Spleen (tissue), 11 donors: ENCODE results near the gene HOXD10. TPM values are rescaled to one million over a fixed set of nuclear protein-coding genes. Genes with fewer than 3 reads are reported as not detected.
A peak's percentile ranks its signal among the peaks of the same experiment; 100 is the strongest.

ENCODE experiments used
- DNase-seq: peaks from one replicate; pipeline ENCODE4 v3.0.0-alpha.2; 2020
- H3K27ac ChIP-seq, 8 donors: fragments of 200-600 bp; sonication (generic) in 7 of 8; 1 replicate in 4 of 8; 2 replicates in 4 of 8; pipeline versions ENCODE4 v1.5.0 to v1.8.0; 2016 to 2021; ENCODE audit warnings: inconsistent platforms in 4 of 8, mild to moderate bottlenecking in 4 of 8, moderate library complexity in 1 of 8
- H3K27me3 ChIP-seq, 7 donors: fragments of 200-600 bp; sonication (generic) in 6 of 7; replicated peaks in 1 of 7; 1 replicate in 4 of 7; 2 replicates in 3 of 7; pipeline versions ENCODE4 v1.5.0 to v1.8.0; 2016 to 2021; ENCODE audit warnings: inconsistent platforms in 3 of 7, mild to moderate bottlenecking in 1 of 7
- H3K36me3 ChIP-seq, 6 donors: fragments of 200-600 bp; sonication (generic) in 5 of 6; 1 replicate in 4 of 6; 2 replicates in 2 of 6; pipeline versions ENCODE4 v1.5.0 to v1.8.0; 2016 to 2021; ENCODE audit warnings: inconsistent platforms in 2 of 6
- H3K4me1 ChIP-seq, 6 donors: fragments of 200-600 bp; sonication (generic) in 5 of 6; 1 replicate in 3 of 6; 2 replicates in 3 of 6; pipeline versions ENCODE4 v1.5.0 to v1.8.0; 2016 to 2021; ENCODE audit warnings: inconsistent platforms in 3 of 6
- H3K4me3 ChIP-seq, 8 donors: fragments of 200-600 bp; sonication (generic) in 7 of 8; 1 replicate in 4 of 8; 2 replicates in 4 of 8; pipeline versions ENCODE4 v1.5.0 to v1.8.0; 2016 to 2021; ENCODE audit warnings: inconsistent platforms in 4 of 8, mild to moderate bottlenecking in 4 of 8, moderate library complexity in 2 of 8
- H3K9me3 ChIP-seq, 8 donors: fragments of 200-600 bp; sonication (generic) in 7 of 8; 1 replicate in 4 of 8; 2 replicates in 4 of 8; pipeline versions ENCODE4 v1.5.0 to v1.8.0; 2016 to 2021; ENCODE audit warnings: inconsistent platforms in 4 of 8
- POLR2A ChIP-seq, 3 donors: fragments of 450-650 bp; IDR thresholded peaks; one replicate each; pipeline ENCODE4 v1.5.1; 2017; ENCODE audit warnings: antibody characterized with exemption in 3 of 3, mild to moderate bottlenecking in 1 of 3
- POLR2AphosphoS5 ChIP-seq, 3 donors: sonication (generic); formaldehyde crosslinking; IDR thresholded peaks; one replicate each; pipeline ENCODE4 v1.5.1; 2017; ENCODE audit warnings: antibody characterized with exemption in 3 of 3
- WGBS, 5 donors: extraction: QIAGEN DNeasy Blood & Tissue Kit in 3 of 5; methylation state at CpG; one replicate each; pipeline versions ENCODE4 v1.1.5 to v1.1.7; 2013 to 2018; 5-methylcytosine and 5-hydroxymethylcytosine counted together
- intact Hi-C: fragments of 100-400 bp; cut with DNase I; formaldehyde crosslinking; loops from one replicate; pipeline ENCODE4 v1.15.0; 2023; ENCODE audit warnings: low total_unique reads
- polyA plus RNA-seq, 3 donors: library from polyadenylated mRNA; stranded (reverse); fragments of 200-250 nt; gene quantifications; one replicate each; pipeline ENCODE4 v1.2.1, GENCODE V29; 2013
- total RNA-seq, 7 donors: library from RNA; depleted of rRNA in 3 of 7; stranded (reverse); fragments of >200 nt in 3 of 7; fragmentation: NEBNext Ultra II Directional in 4 of 7; extraction: Animal tissue kit (Norgen Biotek cat#: 25700) in 4 of 7; gene quantifications; one replicate each; pipeline versions ENCODE4 v1.1.0 to v1.2.1, GENCODE V29; 2016 to 2021
- TF ChIP-seq, protein P1 (sequence below), 11 experiments: fragments of 200-600 bp in 7 of 11; fragments of 450-650 bp in 4 of 11; sonication (generic) in 4 of 11; IDR thresholded peaks in 8 of 11; conservative IDR thresholded peaks in 3 of 11; 1 replicate in 7 of 11; 2 replicates in 4 of 11; pipeline versions ENCODE4 v1.4.0 to v1.8.0; 2016 to 2021; ENCODE audit warnings: antibody characterized with exemption in 11 of 11, inconsistent platforms in 4 of 11, mild to moderate bottlenecking in 1 of 11
- donor health status: healthy with polysubstance abuse.
- donor health status: DM: no; HTN: no; CAD: no; lungs with moderate emphysema.
- donor health status: DM: no; HTN: no; CAD: no.
- donor health status: Bipolar disorder and iron deficiency.
- donor health status: healthy.
- donor health status: DM: no; HTN: no; CAD: no.
- donor health status: DM: yes; HTN: yes; CAD: no.

Gene HOXD10
- total and polyA plus RNA-seq, 10 donors, result 0.06 TPM; not detected in 9

DNA sequence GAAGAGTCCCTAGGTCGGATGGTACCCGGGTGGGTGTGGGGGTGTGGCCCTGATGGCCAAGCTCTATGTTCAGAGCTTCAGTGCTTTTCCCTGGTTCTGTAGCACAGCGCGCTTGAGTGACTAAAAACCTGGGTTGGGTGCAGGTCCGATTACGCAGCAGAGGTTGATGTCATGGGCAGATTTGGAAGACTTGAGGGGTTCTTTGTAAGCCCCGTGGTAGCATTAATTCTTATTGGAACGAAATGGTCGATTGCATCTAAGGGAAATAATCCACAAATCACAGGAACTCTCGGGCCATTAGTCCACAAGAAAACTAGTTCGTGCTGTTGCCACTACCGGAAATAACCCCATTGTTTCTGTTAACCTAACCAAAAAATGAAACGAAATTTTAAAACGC lies 21.9 kb downstream of the HOXD10 start:
- Histone ChIP-seq H3K36me3 (no peaks in the 10 kb centered on the region), H3K9me3 (no peaks in the 10 kb centered on the region), H3K27ac (peak overlapping the region; percentile 60 to 93 (median 86)), H3K4me3 (peak overlapping the region in 6 of 8 donors; percentile 1 to 67 (median 24)), H3K27me3 (peaks cover 0 to 100% (median 83%) of the 10 kb centered on the region in 7 donors), H3K4me1 (peaks cover 7 to 63% (median 42%) of the 10 kb centered on the region in 6 donors)
- DNase-seq, result no peak
- intact Hi-C loops, result no loop called here
- 11 to 22% (median 12%) methylated on average over 14 of the region's 14 CpGs for WGBS, 5 donors
- TF ChIP-seq, protein P1, sequence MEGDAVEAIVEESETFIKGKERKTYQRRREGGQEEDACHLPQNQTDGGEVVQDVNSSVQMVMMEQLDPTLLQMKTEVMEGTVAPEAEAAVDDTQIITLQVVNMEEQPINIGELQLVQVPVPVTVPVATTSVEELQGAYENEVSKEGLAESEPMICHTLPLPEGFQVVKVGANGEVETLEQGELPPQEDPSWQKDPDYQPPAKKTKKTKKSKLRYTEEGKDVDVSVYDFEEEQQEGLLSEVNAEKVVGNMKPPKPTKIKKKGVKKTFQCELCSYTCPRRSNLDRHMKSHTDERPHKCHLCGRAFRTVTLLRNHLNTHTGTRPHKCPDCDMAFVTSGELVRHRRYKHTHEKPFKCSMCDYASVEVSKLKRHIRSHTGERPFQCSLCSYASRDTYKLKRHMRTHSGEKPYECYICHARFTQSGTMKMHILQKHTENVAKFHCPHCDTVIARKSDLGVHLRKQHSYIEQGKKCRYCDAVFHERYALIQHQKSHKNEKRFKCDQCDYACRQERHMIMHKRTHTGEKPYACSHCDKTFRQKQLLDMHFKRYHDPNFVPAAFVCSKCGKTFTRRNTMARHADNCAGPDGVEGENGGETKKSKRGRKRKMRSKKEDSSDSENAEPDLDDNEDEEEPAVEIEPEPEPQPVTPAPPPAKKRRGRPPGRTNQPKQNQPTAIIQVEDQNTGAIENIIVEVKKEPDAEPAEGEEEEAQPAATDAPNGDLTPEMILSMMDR (IDR thresholded peaks at IDR 0.05 in 8 of 11, conservative IDR thresholded peaks at IDR 0.05 in 3 of 11), result no peak
- TF ChIP-seq POLR2AphosphoS5 (IDR thresholded peaks at IDR 0.05), result no peak
- no peak for TF ChIP-seq POLR2A (IDR thresholded peaks at IDR 0.05)

GRCh38 chr2:176138923-176139660 lies 22.5 kb downstream of the HOXD10 start:
- DNase-seq, result peak; percentile 61
- intact Hi-C loops, result no loop called here

GRCh38 chr2:176139661-176140512 lies 23.3 kb downstream of the HOXD10 start:
- Histone ChIP-seq H3K9me3 (no peaks in the 10 kb centered on the region), H3K27ac (peak overlapping the region; percentile 60 to 93 (median 86)), H3K4me1 (peaks cover 7 to 49% (median 34%) of the 10 kb centered on the region in 6 donors), H3K4me3 (peak overlapping the region in 7 of 8 donors; percentile 22 to 67 (median 38)), H3K27me3 (peaks cover 0 to 100% (median 71%) of the 10 kb centered on the region in 7 donors), H3K36me3 (no peaks in the 10 kb centered on the region)
- DNase-seq, result peak; percentile 48
- 13 to 22% (median 14%) methylated on average over 28 to 41 of the region's 41 CpGs for WGBS, 5 donors
- TF ChIP-seq, protein P1 (IDR thresholded peaks at IDR 0.05 in 8 of 11, conservative IDR thresholded peaks at IDR 0.05 in 3 of 11), result no peak
- TF ChIP-seq POLR2AphosphoS5 (IDR thresholded peaks at IDR 0.05) (no peak), POLR2A (IDR thresholded peaks at IDR 0.05) (no peak)
- intact Hi-C loops, result loop anchor here (5.0 kb wide), 1 partner anchor 412 kb away; no protein-coding TSS in a partner anchor

More at GRCh38 chr2:176138923-176139660, 22.5 kb downstream of the HOXD10 start:
- no peaks in the 10 kb centered on the region for H3K9me3 ChIP-seq
- H3K4me1 ChIP-seq, result peaks cover 7 to 57% (median 38%) of the 10 kb centered on the region in 6 donors
- TF ChIP-seq POLR2A (IDR thresholded peaks at IDR 0.05) (no peak), POLR2AphosphoS5 (IDR thresholded peaks at IDR 0.05) (peak in 1 of 3 donors; percentile 22)
- TF ChIP-seq, protein P1 (IDR thresholded peaks at IDR 0.05 in 8 of 11, conservative IDR thresholded peaks at IDR 0.05 in 3 of 11), result no peak
- WGBS, 5 donors, result 13 to 20% (median 13%) methylated on average over 28 of the region's 28 CpGs
- peaks cover 0 to 100% (median 78%) of the 10 kb centered on the region in 7 donors for H3K27me3 ChIP-seq
- peak overlapping the region in 3 of 8 donors; percentile 1 to 67 (median 49) for H3K4me3 ChIP-seq
- peak overlapping the region; percentile 60 to 93 (median 86) for H3K27ac ChIP-seq
- no peaks in the 10 kb centered on the region for H3K36me3 ChIP-seq
